GM20000 (cell line): ENCODE data around the gene TSPAN12.

Source experiments
- DNase-seq: peaks from one replicate; pipeline ENCODE4 v3.0.0; 2012; ENCODE audit warnings: low spot score
- CTCF ChIP-seq: IDR thresholded peaks from 2 replicates; pipeline ENCODE4 v1.5.1; 2012; ENCODE audit warnings: mild to moderate bottlenecking, control low read depth; ENCODE audit errors: extremely low read depth, missing control alignments

Gene TSPAN12

DNA sequence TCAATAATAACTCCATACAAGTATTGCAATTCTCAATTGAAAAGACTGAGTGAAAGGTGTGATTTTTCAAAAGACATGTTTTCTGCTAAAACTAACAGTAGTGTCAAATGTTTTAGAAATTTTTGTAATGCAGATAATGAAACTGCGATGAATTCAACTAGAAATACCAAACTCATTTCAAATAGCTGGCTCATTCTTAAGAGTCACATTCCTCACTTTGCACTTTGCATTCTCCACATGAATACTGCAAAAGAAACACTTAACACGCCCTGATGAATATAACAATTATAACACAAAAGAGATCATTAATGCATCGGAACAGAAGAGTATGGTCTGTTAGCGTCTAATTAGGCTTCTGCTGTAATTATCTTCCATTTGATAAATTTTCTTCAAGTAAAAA is 15.5 kb upstream of the TSPAN12 start:
- TF ChIP-seq CTCF, result no peak
- no peak for DNase-seq

DNA sequence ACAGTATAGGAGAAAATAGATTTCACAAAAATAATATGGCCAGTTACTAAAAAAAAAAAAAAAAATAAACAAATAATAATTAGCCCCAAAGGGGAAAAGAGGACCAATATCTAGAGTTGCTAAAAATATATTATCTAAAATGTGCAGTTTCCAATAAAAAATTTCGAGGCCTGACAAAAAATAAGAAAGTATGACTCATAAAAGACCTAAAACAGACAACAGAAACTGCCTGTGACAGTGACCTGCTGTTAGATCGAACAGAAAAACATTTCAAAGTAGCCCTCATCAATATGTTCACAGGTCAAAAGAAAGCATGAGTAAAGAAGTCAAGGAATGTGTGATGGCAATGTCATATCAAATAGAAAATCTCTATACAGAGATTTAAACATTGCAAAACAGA is 11.8 kb upstream of the TSPAN12 start:
- no peak for TF ChIP-seq CTCF
- no peak for DNase-seq

- peak; percentile 31 for DNase-seq
- no peak for TF ChIP-seq CTCF
These were observed 10.0 kb upstream of the TSPAN12 start for GRCh38 chr7:120867932-120868331.

- TF ChIP-seq CTCF, result no peak
- DNase-seq, result no peak
These were observed 7.4 kb upstream of the TSPAN12 start for GRCh38 chr7:120865191-120865981.

GRCh38 chr7:120864141-120864900 is 6.4 kb upstream of the TSPAN12 start:
- no peak for DNase-seq
- TF ChIP-seq CTCF, result no peak

GRCh38 chr7:120862987-120863590 is 5.1 kb upstream of the TSPAN12 start:
- DNase-seq, result no peak
- TF ChIP-seq CTCF, result no peak

DNA sequence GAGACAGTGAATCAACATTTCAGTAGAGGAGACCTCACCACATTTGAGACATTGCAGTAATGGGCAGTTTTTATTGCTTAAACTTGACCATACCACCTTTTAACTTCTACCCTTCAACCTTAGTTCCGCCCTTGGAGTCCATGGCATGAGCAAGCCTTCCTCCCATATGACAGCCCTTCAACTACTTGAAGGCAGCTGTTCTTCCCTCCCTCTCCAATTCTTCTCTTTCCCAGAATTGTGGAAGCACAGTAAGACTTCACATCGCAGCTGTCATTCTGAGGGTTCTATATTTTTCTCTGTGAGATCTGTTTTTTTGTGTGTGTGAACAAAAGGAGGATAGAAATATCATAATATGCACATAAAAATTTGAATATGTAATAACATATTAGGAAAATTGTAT is 2.2 kb upstream of the TSPAN12 start:
- TF ChIP-seq CTCF, result no peak
- no peak for DNase-seq
